Lower leg skin (tissue), 4 donors: ENCODE measurements around the gene PIP4P1. TPM values are rescaled to one million over a fixed set of nuclear protein-coding genes. Genes with fewer than 3 reads are reported as not detected.
"Not testable (repeated sequence)": the region's sequence is repeated elsewhere in the genome, so short reads cannot be mapped to it uniquely, and the experiment has no call there.

ENCODE experiments used
- DNase-seq, 2 donors: peaks; one replicate each; pipeline ENCODE4 v3.0.0-alpha.2; 2019; ENCODE audit warnings: low spot score in 2 of 2
- H3K4me3 ChIP-seq: fragments of 200-600 bp; sonication (generic); 2 replicates; pipeline ENCODE4 v1.5.1; 2017; ENCODE audit warnings: mild to moderate bottlenecking, low read depth; ENCODE audit not compliant: poor library complexity, severe bottlenecking
- CTCF ChIP-seq, 3 donors: fragments of 450-650 bp; IDR thresholded peaks; one replicate each; pipeline ENCODE4 v1.5.1; 2016; ENCODE audit warnings: antibody characterized with exemption in 3 of 3, mild to moderate bottlenecking in 3 of 3, moderate library complexity in 2 of 3
- POLR2A ChIP-seq, 2 donors: fragments of 450-650 bp; IDR thresholded peaks; one replicate each; pipeline ENCODE4 v1.6.1; 2016 to 2017; ENCODE audit warnings: antibody characterized with exemption in 2 of 2, mild to moderate bottlenecking in 1 of 2, moderate library complexity in 1 of 2
- WGBS, 2 donors: methylation state at CpG; one replicate each; pipeline ENCODE4 v1.1.5; 2018; 5-methylcytosine and 5-hydroxymethylcytosine counted together
- intact Hi-C: fragments of 100-400 bp; cut with DNase I; formaldehyde crosslinking; loops from one replicate; pipeline ENCODE4 v1.15.0; 2023; ENCODE audit warnings: low total_unique reads
- total RNA-seq, 4 donors: library from RNA; depleted of rRNA; stranded (reverse); fragments of >200 nt; gene quantifications; one replicate each; pipeline ENCODE4 v1.1.0, GENCODE V29; 2016

The PIP4P1 gene
- total RNA-seq, 4 donors from 2014 or later, result 26.0 to 34.6 (median 27.6) TPM

GRCh38 chr14:20460458-20461224 is 593 bp downstream of the PIP4P1 start:
- intact Hi-C loops, result loop anchor here (10.0 kb wide), 1 partner anchor 224 kb away; the partner anchor contains the start of genes ANG and RNASE4
- no peak for TF ChIP-seq CTCF (IDR thresholded peaks at IDR 0.05)
- no peak for TF ChIP-seq POLR2A (IDR thresholded peaks at IDR 0.05)
- peak; percentile 35 to 87 for DNase-seq
- WGBS, 2 donors, result 6 to 7% methylated on average over 27 to 32 of the region's 32 CpGs
- peak overlapping the region; percentile 62 for H3K4me3 ChIP-seq

GRCh38 chr14:20458031-20458789 is 3.0 kb downstream of the PIP4P1 start:
- TF ChIP-seq CTCF (IDR thresholded peaks at IDR 0.05), result no peak
- no peak for TF ChIP-seq POLR2A (IDR thresholded peaks at IDR 0.05)
- DNase-seq, result no peak
- H3K4me3 ChIP-seq, result no peak overlapping the region
- intact Hi-C loops, result no loop called here
- WGBS, 2 donors, result 64% methylated on average over 8 of the region's 8 CpGs

GRCh38 chr14:20456971-20457370 is 4.3 kb downstream of the PIP4P1 start:
- 81 to 83% methylated on average over 13 of the region's 13 CpGs for WGBS, 2 donors
- H3K4me3 ChIP-seq, result no peak overlapping the region
- DNase-seq, result no peak
- intact Hi-C loops, result no loop called here
- TF ChIP-seq CTCF (IDR thresholded peaks at IDR 0.05), result no peak
- no peak for TF ChIP-seq POLR2A (IDR thresholded peaks at IDR 0.05)

GRCh38 chr14:20455355-20456300 is 5.6 kb downstream of the PIP4P1 start:
- intact Hi-C loops, result no loop called here
- TF ChIP-seq CTCF (IDR thresholded peaks at IDR 0.05) (no peak), POLR2A (IDR thresholded peaks at IDR 0.05) (no peak)
- no peak for DNase-seq
- peak overlapping the region; percentile 43 for H3K4me3 ChIP-seq
- 1% methylated on average over 39 of the region's 39 CpGs for WGBS, 2 donors

- H3K4me3 ChIP-seq, result peak within 1 kb of the TSS; percentile 68
- intact Hi-C loops, result no loop called here
- peak; percentile 99 to 100 for DNase-seq
- 0 to 1% methylated on average over 46 to 54 of the region's 56 CpGs for whole genome bisulfite sequencing, 2 donors
- TF ChIP-seq POLR2A (IDR thresholded peaks at IDR 0.05), result no peak
- no peak for TF ChIP-seq CTCF (IDR thresholded peaks at IDR 0.05)
These were observed 6.5 kb downstream of the PIP4P1 start, which contains the start of the genes APEX1 and OSGEP for GRCh38 chr14:20454516-20455354. Gene APEX1 (plus strand): TSS chr14:20455226. CDS start chr14:20455646, 420 bp downstream. Gene OSGEP (minus strand): TSS chr14:20454812. CDS start chr14:20454683, 129 bp downstream.

GRCh38 chr14:20452831-20453230 is 8.4 kb downstream of the PIP4P1 start:
- DNase-seq, intact Hi-C loops, H3K4me3 ChIP-seq: not testable (repeated sequence)
- WGBS, 2 donors, result 94 to 96% methylated on average over 8 of the region's 8 CpGs
